ENCODE results near the gene RPL9. TPM values are rescaled to one million over a fixed set of nuclear protein-coding genes. Genes with fewer than 3 reads are reported as not detected.

Gene RPL9
- total RNA-seq = 2,844 and 3,798 TPM in 2 replicates

DNA sequence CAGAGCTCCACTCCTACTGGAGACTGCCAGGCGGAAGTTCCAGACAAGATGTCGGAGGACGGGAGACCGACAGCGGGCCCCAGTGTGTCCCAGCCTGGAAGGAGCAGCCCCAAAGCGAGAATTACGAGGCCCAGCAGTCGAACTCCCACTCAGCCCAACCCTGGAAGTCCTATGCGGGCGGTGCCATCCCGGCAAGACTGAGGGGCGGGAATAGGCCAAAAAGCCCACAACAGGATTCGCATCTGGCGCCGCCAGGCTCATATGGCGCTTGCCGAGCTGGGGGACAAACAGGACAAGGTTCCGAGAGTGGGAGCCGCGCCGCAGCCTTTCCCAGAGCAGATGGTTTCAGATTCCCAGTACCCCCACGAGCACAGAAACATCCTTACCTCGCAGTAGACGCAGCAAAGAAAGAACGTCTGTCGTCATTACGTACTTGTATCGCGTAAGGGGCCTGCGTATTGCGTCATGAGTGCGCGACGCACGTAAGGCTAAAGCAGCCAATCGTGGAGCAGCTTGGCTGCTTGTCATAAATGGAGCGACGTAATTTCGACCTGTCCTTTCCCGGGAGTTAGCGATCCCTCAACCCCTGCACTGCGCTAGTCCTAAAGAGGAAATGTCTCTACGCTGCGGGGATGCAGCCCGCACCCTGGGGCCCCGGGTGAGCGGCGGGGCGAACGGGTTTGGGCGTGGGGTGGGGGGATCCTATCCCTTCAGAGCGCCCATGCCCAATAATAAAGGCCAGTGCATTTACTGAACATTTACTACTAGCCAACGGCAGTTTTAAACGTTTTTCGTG, at the start of gene RPL9, which contains the start of gene LIAS:
Gene RPL9 (minus strand): TSS at position 418 of the 796 bp plus-strand sequence. CDS start 483 bp downstream, outside the sequence.
Gene LIAS (plus strand): TSS at position 552 of the 796 bp plus-strand sequence. CDS start 62 bp downstream, at position 614.

GRCh38 chr4:39406763-39407583, 51.7 kb downstream of the RPL9 start, which contains the start of gene KLB:
Gene KLB, plus strand, starts transcription at chr4:39406930. Its CDS starts 20 bp downstream, at chr4:39406950.

Other genes with a start within 250 kb of the RPL9 start
- 31.2 and 31.9 TPM in 2 replicates for gene RFC1, start 92.6 kb downstream of the RPL9 start, total RNA-seq
- gene KLB, start 52.0 kb downstream of the RPL9 start, total RNA-seq = 0.07 TPM in 1 of 2 replicates, not detected in the other
- 11.0 and 12.3 TPM in 2 replicates for gene LIAS, start 134 bp upstream of the RPL9 start, total RNA-seq
- gene UGDH, start 68.5 kb upstream of the RPL9 start, total RNA-seq = 47.3 and 93.1 TPM in 2 replicates
- 6.9 and 14.4 TPM in 2 replicates for gene SMIM14, start 179.9 kb upstream of the RPL9 start, total RNA-seq
- 19.6 and 36.4 TPM in 2 replicates for gene UBE2K, start 239.2 kb upstream of the RPL9 start, total RNA-seq

Measured in airway epithelial cell (primary cell).